HepG2 (cell line): ENCODE measurements around the gene RNF40. TPM values are rescaled to one million over a fixed set of nuclear protein-coding genes. Genes with fewer than 3 reads are reported as not detected.

Experiments
- ARID5B ChIP-seq: IDR thresholded peaks from 2 replicates; pipeline ENCODE4 v1.4.0; 2020; ENCODE audit warnings: mild to moderate bottlenecking, missing genetic modification reagents
- CEBPG ChIP-seq: IDR thresholded peaks from 2 replicates; pipeline ENCODE4 v1.6.1; 2016
- CSRNP2 ChIP-seq: sonication (generic); formaldehyde crosslinking; conservative IDR thresholded peaks from 2 replicates; pipeline ENCODE4 v1.8.0; 2022; ENCODE audit warnings: low read depth, missing genetic modification reagents
- HOXA5 ChIP-seq: sonication (generic); formaldehyde crosslinking; IDR thresholded peaks from 2 replicates; pipeline ENCODE4 v1.4.0; 2020; ENCODE audit warnings: missing genetic modification reagents
- PATZ1 ChIP-seq: sonication (generic); formaldehyde crosslinking; IDR thresholded peaks from 2 replicates; pipeline ENCODE4 v1.4.0; 2020; ENCODE audit warnings: missing genetic modification reagents
- POLR2G ChIP-seq: fragments of 200-400 bp; formaldehyde crosslinking; IDR thresholded peaks from 2 replicates; pipeline ENCODE4 v1.6.1; 2018; ENCODE audit warnings: mild to moderate bottlenecking, low read depth, low read length, moderate library complexity
- TFAP4 ChIP-seq: sonication (generic); IDR thresholded peaks from 2 replicates; pipeline ENCODE4 v1.6.1; 2016; ENCODE audit warnings: low read depth, borderline replicate concordance
- TFDP2 ChIP-seq: sonication (generic); formaldehyde crosslinking; IDR thresholded peaks from 2 replicates; pipeline ENCODE4 v1.4.0; 2020; ENCODE audit warnings: missing genetic modification reagents
- ZBTB38 ChIP-seq: sonication (generic); formaldehyde crosslinking; IDR thresholded peaks from 2 replicates; pipeline ENCODE4 v1.5.1; 2020; ENCODE audit warnings: mild to moderate bottlenecking, missing genetic modification reagents
- ZNF124 ChIP-seq: sonication (generic); formaldehyde crosslinking; IDR thresholded peaks from 2 replicates; pipeline ENCODE4 v1.4.0; 2020; ENCODE audit warnings: missing genetic modification reagents
- ZNF589 ChIP-seq: sonication (generic); formaldehyde crosslinking; conservative IDR thresholded peaks from 2 replicates; pipeline ENCODE4 v1.8.0; 2022; ENCODE audit warnings: mild to moderate bottlenecking, moderate library complexity, missing genetic modification reagents
- ZNF761 ChIP-seq: sonication (generic); formaldehyde crosslinking; conservative IDR thresholded peaks from 2 replicates; pipeline ENCODE4 v1.4.0; 2020; ENCODE audit warnings: mild to moderate bottlenecking, missing genetic modification reagents
- polyA plus RNA-seq, 8 experiments: library from polyadenylated mRNA; depleted of rRNA in 3 of 8; stranded (reverse) in 7 of 8; unstranded in 1 of 8; fragments of >200 nt; fragmentation: Illumina TruSeq in 4 of 8; extraction: Trizol in 4 of 8; gene quantifications; 2 replicates each; pipeline versions ENCODE4 v1.2.1 to v1.2.3, GENCODE V29; 2011 to 2016; ENCODE audit warnings: low read depth in 4 of 8, missing spikeins in 1 of 8, mixed read lengths in 1 of 8; ENCODE audit not compliant: insufficient read depth in 1 of 8
- total RNA-seq, 5 experiments: library from RNA; depleted of rRNA; stranded (reverse); fragments of >200 nt; fragmentation: Illumina TruSeq; extraction: Trizol; gene quantifications; 2 replicates each; pipeline ENCODE4 v1.2.3, GENCODE V29; 2016; ENCODE audit warnings: low read depth in 1 of 5

The RNF40 gene
- total and polyA plus RNA-seq, 2 of the 13 experiments (the other 11 are each of a cell fraction or from before 2014, with no cell fraction given): 84.0 to 85.6 TPM

- TF ChIP-seq TFAP4 (peak; percentile 72; the same call in 1 of the 2 replicates), ZNF589 (CRISPR knock-in tag) (0 out of 2 replicates have a peak, but pooled peaks have one; percentile 24), ARID5B (CRISPR knock-in tag) (peak; percentile 35; the same call in 1 of the 2 replicates), HOXA5 (CRISPR knock-in tag) (0 out of 2 replicates have a peak, but pooled peaks have one; percentile 7), ZBTB38 (no peak), TFDP2 (CRISPR knock-in tag) (no peak; the same call in 1 of the 2 replicates), POLR2G (peak; percentile 0; the same call in 1 of the 2 replicates), PATZ1 (peak; percentile 52; the same call in 1 of the 2 replicates), ZNF124 (CRISPR knock-in tag) (no peak), ZNF761 (CRISPR knock-in tag) (no peak), CEBPG (CRISPR knock-in tag) (0 out of 2 replicates have a peak, but pooled peaks have one; percentile 5), CSRNP2 (CRISPR knock-in tag) (no peak)
These were observed 25.7 kb downstream of the RNF40 start (continued) for GRCh38 chr16:30787613-30788378.
